Pons (tissue), 1 donor: ENCODE results near the gene MRPL51.

Source experiments
- DNase-seq: peaks from one replicate; pipeline ENCODE4 v3.0.0-alpha.2; 2016; ENCODE audit warnings: low spot score

Gene MRPL51

DNA sequence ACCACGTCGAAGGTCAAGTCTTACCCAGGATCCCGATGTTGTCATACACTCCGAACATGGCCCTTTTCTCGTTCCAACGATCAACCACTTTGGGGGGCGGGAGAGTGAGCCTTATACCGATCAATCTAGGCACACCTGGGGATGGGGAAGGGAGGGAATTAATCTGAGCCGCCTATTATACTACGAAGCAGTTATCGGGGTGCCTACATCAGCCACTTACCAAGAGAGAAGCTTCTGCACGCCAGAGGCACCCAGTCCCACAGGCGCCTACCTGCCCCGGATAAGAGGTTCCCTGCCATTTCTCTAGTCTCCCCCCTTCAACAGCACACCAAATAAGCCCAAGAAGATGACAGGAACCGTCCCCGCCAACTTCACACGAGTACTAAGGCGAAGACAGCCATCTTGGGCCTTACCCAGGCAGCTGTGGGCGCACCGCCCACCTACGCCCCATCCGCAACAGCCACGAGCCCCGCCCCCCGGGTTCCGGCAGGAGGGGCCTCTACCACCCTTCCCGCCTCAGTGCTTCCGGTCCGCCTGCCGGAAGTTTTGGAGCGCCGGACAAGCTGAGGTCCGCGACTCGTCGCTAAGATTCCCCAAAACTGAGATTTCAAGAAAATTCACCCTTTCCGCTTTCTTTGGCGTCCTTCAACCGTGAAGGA, at the start of gene MRPL51:
MRPL51 (minus strand) TSS at position 425 of the 659 bp plus-strand sequence; CDS start at position 299, 126 bp downstream.
- DNase-seq = peak; percentile 96

DNA sequence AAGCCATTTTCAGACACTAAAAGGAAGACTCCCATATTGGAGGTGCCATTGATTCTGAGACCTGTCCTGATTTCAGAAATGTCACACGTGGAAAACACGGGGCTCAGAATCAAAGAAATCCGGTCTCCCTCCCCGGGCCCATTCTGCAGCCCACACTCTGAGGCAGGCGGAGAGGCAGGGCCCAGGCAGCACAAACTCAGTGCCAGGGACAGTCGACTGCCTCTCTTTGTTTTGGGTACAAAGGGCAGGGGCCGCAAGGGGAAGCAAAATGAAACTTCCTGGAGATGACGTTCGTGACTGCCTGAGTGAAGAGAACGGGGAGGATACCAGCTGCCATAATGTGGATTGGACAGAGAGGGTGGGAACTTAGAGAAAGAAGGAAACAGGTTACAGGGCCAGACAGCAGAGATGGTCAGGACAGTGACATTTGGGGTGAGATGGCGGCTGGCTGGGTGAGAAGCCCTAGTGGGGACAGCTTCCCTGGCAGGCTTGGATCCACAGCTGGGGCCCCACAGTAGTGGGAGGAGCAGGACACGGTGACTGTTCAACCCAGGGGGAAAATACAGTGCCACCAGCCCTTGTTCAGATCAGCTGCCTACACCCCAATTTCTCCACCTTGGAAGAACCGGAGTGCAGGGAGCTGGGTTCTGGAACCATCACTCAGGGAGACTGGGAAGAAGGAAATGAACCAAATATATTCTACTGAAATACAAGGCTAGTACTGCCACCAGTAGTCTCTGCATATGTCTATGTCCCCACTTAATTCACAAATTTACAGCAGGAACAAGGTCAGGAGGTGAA, 49.3 kb upstream of the MRPL51 start:
- no peak for DNase-seq

DNA sequence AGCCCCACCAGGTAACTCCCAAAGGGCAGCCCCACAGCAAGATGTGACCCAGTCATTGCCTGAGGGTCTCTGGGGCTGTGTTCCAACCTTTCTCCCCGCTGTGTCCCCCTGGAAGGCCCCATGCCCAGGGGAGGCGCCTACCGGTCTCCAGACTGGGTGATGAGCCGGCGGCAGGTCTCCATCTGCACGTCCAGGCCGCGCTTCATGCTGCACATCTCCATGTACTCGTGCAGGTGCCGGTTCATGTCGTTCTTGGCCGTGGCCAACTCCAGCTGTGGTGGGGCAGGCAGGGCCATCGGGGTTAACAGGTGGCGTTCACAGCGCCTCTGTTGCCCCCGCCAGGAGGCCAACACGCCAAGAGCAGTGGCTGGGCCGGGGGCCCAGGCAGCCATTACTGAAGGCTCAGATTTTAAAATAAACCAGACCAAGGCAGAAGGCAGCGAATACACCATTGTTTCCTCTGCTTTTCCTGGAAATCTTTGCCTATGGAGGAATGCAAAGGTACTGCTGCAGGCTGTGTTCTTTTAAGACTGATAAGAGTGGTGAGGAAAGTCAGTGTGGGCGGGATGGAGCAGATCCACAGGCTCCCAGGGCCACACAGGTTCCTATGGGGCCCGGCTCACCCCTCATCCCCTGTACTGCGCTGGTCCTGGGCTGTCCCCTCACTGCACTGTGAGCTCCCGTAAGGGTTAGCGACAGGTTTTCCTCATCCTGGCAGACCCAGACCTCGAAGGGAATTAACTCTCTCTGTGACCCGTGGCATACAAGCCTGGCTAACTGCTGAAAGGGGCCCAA, 48.5 kb upstream of the MRPL51 start:
- no peak for DNase-seq

DNA sequence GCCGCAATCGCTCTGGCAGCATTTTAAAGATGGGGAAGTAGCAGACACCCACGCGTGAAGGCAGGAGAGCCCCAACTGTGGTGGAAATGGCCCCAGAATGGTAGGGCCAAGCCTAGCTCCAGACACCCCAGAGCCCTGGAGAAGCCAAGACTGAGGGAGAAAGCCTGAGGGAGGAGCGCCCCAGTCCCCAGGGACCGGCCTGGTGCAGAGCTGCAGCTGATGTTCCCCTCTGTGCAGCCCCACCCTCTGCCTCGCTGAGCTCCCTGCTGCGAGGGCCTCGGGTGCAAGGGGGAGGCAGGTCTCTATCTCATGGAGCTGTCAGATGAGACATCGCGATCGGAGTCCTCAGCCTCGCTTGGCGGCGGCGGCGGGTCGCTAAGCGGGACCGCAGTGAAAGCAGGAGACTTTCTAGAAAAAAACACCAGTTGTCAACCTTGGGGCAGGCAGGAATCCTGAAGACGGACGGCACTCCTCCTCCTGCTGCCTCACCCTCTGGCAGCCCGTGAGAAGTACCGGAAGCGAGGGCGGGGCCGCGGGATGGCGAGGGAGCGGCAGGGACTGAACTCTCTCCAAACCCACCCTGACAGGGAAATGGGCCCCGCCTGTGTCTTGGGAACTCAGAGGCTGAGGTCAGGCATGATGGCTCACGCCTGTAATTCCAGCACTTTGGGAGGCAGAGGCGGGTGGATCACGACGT, 47.3 kb upstream of the MRPL51 start:
- DNase-seq = no peak

- no peak for DNase-seq
Measured at GRCh38 chr12:6539707-6540134, 46.7 kb upstream of the MRPL51 start.

DNA sequence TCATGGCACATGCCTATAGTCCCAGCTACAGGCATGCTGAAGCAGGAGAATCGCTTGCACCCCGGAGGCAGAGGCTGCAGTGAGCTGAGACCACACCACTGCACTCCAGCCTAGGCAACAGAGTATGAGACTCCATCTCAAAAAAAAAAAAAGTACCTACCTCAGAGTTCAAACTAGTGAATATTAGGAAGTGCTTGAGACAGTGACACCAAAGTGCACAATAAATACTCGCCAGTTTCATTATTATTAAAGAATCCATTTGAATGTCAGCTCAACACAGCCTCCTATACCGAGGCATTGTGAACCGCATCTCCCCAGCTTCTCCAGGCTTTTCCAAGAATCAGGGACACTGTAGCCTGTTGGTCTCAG, 46.2 kb upstream of the MRPL51 start:
- DNase-seq = no peak

DNA sequence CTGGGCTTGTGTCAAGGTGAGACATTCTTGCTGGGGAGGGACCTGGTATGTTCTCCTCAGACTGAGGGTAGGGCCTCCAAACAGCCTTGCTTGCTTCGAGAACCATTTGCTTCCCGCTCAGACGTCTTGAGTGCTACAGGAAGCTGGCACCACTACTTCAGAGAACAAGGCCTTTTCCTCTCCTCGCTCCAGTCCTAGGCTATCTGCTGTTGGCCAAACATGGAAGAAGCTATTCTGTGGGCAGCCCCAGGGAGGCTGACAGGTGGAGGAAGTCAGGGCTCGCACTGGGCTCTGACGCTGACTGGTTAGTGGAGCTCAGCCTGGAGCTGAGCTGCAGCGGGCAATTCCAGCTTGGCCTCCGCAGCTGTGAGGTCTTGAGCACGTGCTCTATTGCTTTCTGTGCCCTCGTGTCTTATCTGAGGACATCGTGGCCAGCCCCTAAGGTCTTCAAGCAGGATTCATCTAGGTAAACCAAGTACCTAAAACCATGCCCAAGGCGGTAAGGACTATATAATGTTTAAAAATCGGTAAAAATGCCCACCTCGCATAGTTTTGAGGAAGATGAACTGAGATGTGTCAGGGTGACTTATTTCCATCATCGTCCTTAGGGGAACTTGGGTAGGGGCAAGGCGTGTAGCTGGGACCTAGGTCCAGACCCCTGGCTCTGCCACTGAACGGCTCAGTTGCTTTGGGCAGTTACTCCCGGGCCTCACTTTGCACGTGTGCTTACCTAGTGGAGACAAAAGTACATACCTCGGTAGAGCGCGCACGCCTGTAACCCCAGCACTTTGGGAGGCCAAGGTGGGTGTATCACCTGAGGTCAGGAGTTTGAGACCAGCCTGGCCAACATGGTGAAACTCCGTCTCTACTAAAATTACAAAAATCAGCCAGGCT, 45.6 kb upstream of the MRPL51 start:
- peak; percentile 58 for DNase-seq

DNA sequence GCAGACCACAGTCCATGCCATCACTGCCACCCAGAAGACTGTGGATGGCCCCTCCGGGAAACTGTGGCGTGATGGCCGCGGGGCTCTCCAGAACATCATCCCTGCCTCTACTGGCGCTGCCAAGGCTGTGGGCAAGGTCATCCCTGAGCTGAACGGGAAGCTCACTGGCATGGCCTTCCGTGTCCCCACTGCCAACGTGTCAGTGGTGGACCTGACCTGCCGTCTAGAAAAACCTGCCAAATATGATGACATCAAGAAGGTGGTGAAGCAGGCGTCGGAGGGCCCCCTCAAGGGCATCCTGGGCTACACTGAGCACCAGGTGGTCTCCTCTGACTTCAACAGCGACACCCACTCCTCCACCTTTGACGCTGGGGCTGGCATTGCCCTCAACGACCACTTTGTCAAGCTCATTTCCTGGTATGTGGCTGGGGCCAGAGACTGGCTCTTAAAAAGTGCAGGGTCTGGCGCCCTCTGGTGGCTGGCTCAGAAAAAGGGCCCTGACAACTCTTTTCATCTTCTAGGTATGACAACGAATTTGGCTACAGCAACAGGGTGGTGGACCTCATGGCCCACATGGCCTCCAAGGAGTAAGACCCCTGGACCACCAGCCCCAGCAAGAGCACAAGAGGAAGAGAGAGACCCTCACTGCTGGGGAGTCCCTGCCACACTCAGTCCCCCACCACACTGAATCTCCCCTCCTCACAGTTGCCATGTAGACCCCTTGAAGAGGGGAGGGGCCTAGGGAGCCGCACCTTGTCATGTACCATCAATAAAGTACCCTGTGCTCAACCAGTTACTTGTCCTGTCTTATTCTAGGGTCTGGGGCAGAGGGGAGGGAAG, 44.7 kb upstream of the MRPL51 start:
- peak; percentile 83 for DNase-seq

DNA sequence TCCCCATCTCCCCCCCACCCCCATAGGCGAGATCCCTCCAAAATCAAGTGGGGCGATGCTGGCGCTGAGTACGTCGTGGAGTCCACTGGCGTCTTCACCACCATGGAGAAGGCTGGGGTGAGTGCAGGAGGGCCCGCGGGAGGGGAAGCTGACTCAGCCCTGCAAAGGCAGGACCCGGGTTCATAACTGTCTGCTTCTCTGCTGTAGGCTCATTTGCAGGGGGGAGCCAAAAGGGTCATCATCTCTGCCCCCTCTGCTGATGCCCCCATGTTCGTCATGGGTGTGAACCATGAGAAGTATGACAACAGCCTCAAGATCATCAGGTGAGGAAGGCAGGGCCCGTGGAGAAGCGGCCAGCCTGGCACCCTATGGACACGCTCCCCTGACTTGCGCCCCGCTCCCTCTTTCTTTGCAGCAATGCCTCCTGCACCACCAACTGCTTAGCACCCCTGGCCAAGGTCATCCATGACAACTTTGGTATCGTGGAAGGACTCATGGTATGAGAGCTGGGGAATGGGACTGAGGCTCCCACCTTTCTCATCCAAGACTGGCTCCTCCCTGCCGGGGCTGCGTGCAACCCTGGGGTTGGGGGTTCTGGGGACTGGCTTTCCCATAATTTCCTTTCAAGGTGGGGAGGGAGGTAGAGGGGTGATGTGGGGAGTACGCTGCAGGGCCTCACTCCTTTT, 44.0 kb upstream of the MRPL51 start:
- DNase-seq = no peak

- DNase-seq = no peak
Measured at GRCh38 chr12:6535960-6536847, 43.1 kb upstream of the MRPL51 start.

GRCh38 chr12:6535697-6535946, 42.6 kb upstream of the MRPL51 start:
- no peak for DNase-seq

DNA sequence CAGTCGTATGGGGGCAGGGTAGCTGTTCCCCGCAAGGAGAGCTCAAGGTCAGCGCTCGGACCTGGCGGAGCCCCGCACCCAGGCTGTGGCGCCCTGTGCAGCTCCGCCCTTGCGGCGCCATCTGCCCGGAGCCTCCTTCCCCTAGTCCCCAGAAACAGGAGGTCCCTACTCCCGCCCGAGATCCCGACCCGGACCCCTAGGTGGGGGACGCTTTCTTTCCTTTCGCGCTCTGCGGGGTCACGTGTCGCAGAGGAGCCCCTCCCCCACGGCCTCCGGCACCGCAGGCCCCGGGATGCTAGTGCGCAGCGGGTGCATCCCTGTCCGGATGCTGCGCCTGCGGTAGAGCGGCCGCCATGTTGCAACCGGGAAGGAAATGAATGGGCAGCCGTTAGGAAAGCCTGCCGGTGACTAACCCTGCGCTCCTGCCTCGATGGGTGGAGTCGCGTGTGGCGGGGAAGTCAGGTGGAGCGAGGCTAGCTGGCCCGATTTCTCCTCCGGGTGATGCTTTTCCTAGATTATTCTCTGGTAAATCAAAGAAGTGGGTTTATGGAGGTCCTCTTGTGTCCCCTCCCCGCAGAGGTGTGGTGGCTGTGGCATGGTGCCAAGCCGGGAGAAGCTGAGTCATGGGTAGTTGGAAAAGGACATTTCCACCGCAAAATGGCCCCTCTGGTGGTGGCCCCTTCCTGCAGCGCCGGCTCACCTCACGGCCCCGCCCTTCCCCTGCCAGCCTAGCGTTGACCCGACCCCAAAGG, 42.1 kb upstream of the MRPL51 start:
- DNase-seq = no peak

- no peak for DNase-seq
Measured at GRCh38 chr12:6534695-6534944, 41.6 kb upstream of the MRPL51 start.

GRCh38 chr12:6533923-6534694, 41.0 kb upstream of the MRPL51 start, which contains the start of gene GAPDH:
GAPDH (plus strand) TSS chr12:6534517; CDS start chr12:6534833, 316 bp downstream.
- DNase-seq = peak; percentile 98

DNA sequence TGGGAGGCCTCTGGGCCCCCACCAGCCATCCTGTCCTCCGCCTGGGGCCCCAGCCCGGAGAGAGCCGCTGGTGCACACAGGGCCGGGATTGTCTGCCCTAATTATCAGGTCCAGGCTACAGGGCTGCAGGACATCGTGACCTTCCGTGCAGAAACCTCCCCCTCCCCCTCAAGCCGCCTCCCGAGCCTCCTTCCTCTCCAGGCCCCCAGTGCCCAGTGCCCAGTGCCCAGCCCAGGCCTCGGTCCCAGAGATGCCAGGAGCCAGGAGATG, 40.5 kb upstream of the MRPL51 start:
- no peak for DNase-seq

DNA sequence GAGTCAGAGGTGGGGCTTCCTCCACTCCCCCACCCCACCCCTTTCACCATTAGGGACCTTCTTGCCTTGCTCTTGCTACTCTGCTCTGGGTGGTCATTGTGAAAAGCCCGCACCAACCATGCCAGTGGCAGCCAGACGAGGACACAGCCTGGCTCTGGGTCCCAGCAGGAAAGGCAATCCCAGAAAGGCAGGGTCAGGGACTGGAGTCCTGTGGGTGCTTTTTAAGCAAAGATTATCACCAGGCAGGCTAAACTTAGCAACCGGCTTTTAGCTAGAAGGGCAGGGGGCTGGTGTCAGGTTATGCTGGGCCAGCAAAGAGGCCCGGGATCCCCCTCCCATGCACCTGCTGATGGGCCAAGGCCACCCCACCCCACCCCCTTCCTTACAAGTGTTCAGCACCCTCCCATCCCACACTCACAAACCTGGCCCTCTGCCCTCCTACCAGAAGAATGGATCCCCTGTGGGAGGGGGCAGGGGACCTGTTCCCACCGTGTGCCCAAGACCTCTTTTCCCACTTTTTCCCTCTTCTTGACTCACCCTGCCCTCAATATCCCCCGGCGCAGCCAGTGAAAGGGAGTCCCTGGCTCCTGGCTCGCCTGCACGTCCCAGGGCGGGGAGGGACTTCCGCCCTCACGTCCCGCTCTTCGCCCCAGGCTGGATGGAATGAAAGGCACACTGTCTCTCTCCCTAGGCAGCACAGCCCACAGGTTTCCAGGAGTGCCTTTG, 40.0 kb upstream of the MRPL51 start:
- peak; percentile 91 for DNase-seq
